ENCODE data around the gene IFT172. TPM values are rescaled to one million over a fixed set of nuclear protein-coding genes. Genes with fewer than 3 reads are reported as not detected.

Gene IFT172
- total RNA-seq, 1 experiment from 2014 or later = 26.2 TPM

DNA sequence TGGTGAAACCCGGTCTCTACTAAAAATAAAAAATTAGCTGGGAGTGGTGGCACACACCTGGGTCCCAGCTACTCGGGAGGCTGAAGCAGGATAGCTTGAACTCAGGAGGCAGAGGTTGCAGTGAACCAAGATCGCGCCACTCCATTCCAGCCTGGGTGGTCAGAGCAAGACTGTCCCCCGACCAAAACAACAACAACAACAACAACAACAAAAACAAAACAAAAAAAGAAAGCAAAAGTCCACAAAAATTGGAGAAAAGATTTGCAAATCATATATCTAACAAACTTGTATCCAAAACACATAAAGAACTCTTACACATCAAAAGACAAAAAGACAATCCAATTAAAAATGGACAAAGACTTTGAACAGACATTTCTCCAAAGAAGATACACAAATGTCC, 90.6 kb downstream of the IFT172 start:
- Histone ChIP-seq H3K9me2 (ENCODE audit: insufficient read depth) (no peaks in the 10 kb centered on the region), H3K79me2 (ENCODE audit: low read depth) (peaks cover 99% of the 10 kb centered on the region), H3K27me3 (ENCODE audit: insufficient read depth, low read depth) (no peaks in the 10 kb centered on the region), H3K4me3 (no peak overlapping the region), H3K9me3 (ENCODE audit: insufficient read depth, low read depth) (no peaks in the 10 kb centered on the region), H3F3A (ENCODE audit: insufficient read depth, low read depth) (peaks cover 31% of the 10 kb centered on the region), H3K27ac (no peak overlapping the region), H3K4me1 (replicated peaks; ENCODE audit: insufficient read depth) (no peaks in the 10 kb centered on the region), H2AFZ (no peak overlapping the region), H4K20me1 (ENCODE audit: insufficient read depth) (peaks cover 88% of the 10 kb centered on the region), H3K36me3 (ENCODE audit: low read depth) (peaks cover 10% of the 10 kb centered on the region; the same call in 1 of the 2 replicates), H3K4me2 (no peak overlapping the region)
- TF ChIP-seq EZH2 (IDR thresholded peaks at IDR 0.05; ENCODE audit: low read depth) = no peak
- ChIA-PET CTCF (no interaction called here), POLR2A (ENCODE audit: unreplicated experiment) (no interaction called here)
- no peak for DNase-seq
- no TSS peak for BruUV-seq (replicated peaks)
- intact Hi-C loops (cut with micrococcal nuclease; ENCODE audit: unreplicated experiment) = no loop called here

Other genes starting within 250 kb of the IFT172 start
- gene SLC30A3, start 226.7 kb downstream of the IFT172 start, total RNA-seq (2021) = 1.5 and 2.3 TPM in 2 replicates
- not detected in 2 replicates for gene DNAJC5G, start 214.3 kb downstream of the IFT172 start, total RNA-seq (2021)
- gene TRIM54, start 207.3 kb downstream of the IFT172 start, total RNA-seq (2021) = 8.2 and 9.8 TPM in 2 replicates
- 2.8 and 4.6 TPM in 2 replicates for gene UCN, start 181.3 kb downstream of the IFT172 start, total RNA-seq (2021)
- 42.2 and 47.5 TPM in 2 replicates for gene MPV17, start 166.6 kb downstream of the IFT172 start, total RNA-seq (2021)
- gene GTF3C2, start 133.0 kb downstream of the IFT172 start, total RNA-seq (2021) = 57.5 and 69.8 TPM in 2 replicates
- 32.9 and 33.1 TPM in 2 replicates for gene EIF2B4, start 119.4 kb downstream of the IFT172 start, total RNA-seq (2021)
- 60.6 and 73.7 TPM in 2 replicates for gene SNX17, start 119.1 kb downstream of the IFT172 start, total RNA-seq (2021)
- 4.1 and 4.5 TPM in 2 replicates for gene ZNF513, start 109.0 kb downstream of the IFT172 start, total RNA-seq (2021)
- gene PPM1G, start 80.2 kb downstream of the IFT172 start, total RNA-seq (2021) = 114 and 136 TPM in 2 replicates
- gene NRBP1, start 61.1 kb downstream of the IFT172 start, total RNA-seq (2021) = 67.9 and 83.9 TPM in 2 replicates
- 62.9 and 91.7 TPM in 2 replicates for gene KRTCAP3, start 47.4 kb downstream of the IFT172 start, total RNA-seq (2021)
- gene FNDC4, start 5.5 kb upstream of the IFT172 start, total RNA-seq (2021) = 5.3 and 6.3 TPM in 2 replicates
- 3.4 and 4.0 TPM in 2 replicates for gene GCKR, start 7.1 kb upstream of the IFT172 start, total RNA-seq (2021)
- gene ZNF512, start 93.3 kb upstream of the IFT172 start, total RNA-seq (2021) = 27.1 and 40.6 TPM in 2 replicates
- 1.9 and 2.9 TPM in 2 replicates for gene CCDC121, start 139.3 kb upstream of the IFT172 start, total RNA-seq (2021)
- gene GPN1, start 139.3 kb upstream of the IFT172 start, total RNA-seq (2021) = 37.3 and 45.1 TPM in 2 replicates
- gene SUPT7L, start 173.9 kb upstream of the IFT172 start, total RNA-seq (2021) = 29.3 and 33.0 TPM in 2 replicates
- gene SLC4A1AP, start 174.1 kb upstream of the IFT172 start, total RNA-seq (2021) = 18.5 and 22.7 TPM in 2 replicates

Measured in PC-9 (cell line).